ENCODE results near the gene INSYN2B.

DNA sequence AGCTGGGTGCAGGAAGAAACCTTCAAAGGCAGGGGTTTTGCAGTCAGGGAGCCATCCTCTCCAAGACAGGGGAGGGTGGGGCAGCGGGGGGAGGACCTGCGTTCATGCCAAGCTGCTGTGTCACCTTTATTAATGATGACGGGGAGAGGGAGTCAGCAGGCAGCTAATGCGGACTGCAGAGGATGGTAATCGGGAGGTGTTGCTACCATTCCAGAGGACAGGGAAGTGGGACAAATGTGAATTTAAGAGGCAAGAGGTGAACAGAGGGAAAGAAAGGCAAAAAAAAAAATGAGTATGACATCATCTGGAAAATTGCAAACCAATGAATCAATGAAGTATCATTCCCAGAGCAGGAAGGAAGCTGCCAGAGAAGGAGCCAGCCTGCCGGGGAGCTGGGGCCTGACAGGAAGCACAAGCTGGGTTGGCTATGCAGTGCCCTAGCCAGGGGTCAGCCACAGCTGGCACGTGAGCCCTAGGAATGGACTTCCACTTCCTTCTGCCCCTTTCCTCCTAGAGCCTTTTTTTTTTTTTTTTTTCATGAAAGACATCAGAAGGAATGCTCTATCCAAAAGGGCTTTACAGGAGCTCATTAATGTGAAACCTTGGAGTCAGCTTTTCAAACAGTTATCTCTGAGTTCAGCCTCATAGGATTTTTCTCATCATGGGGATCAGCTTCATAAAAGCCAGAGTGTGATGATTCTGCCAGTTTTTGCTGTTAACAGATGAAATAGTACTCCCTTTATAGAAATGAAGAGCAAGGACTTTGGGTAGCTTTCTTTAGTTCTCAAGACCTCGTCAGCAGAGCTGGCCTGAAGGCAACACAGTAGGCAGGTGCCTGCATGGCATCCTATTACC lies 9.2 kb downstream of the INSYN2B start:
- TF ChIP-seq, protein P1, sequence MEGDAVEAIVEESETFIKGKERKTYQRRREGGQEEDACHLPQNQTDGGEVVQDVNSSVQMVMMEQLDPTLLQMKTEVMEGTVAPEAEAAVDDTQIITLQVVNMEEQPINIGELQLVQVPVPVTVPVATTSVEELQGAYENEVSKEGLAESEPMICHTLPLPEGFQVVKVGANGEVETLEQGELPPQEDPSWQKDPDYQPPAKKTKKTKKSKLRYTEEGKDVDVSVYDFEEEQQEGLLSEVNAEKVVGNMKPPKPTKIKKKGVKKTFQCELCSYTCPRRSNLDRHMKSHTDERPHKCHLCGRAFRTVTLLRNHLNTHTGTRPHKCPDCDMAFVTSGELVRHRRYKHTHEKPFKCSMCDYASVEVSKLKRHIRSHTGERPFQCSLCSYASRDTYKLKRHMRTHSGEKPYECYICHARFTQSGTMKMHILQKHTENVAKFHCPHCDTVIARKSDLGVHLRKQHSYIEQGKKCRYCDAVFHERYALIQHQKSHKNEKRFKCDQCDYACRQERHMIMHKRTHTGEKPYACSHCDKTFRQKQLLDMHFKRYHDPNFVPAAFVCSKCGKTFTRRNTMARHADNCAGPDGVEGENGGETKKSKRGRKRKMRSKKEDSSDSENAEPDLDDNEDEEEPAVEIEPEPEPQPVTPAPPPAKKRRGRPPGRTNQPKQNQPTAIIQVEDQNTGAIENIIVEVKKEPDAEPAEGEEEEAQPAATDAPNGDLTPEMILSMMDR (IDR thresholded peaks at IDR 0.05): no peak
- TF ChIP-seq EZH2 (IDR thresholded peaks at IDR 0.05; ENCODE audit: borderline replicate concordance, insufficient read depth, low read depth, low read length, poor library complexity, severe bottlenecking): no peak

All from B cell (primary cell).